Skin of body (tissue), 2 donors: ENCODE data around the gene COPB1. TPM values are rescaled to one million over a fixed set of nuclear protein-coding genes. Genes with fewer than 3 reads are reported as not detected.
"Not testable (repeated sequence)": the region's sequence is repeated elsewhere in the genome, so short reads cannot be mapped to it uniquely, and the experiment has no call there.

ENCODE experiments used
- DNase-seq: peaks from one replicate; lab custom pipeline; 2025; lab: John Stamatoyannopoulos, UW
- total RNA-seq: library from RNA; depleted of rRNA; stranded (reverse); fragments of >200 nt; gene quantifications from one replicate; pipeline ENCODE4 v1.2.3, GENCODE V29; 2014

The COPB1 gene, protein sequence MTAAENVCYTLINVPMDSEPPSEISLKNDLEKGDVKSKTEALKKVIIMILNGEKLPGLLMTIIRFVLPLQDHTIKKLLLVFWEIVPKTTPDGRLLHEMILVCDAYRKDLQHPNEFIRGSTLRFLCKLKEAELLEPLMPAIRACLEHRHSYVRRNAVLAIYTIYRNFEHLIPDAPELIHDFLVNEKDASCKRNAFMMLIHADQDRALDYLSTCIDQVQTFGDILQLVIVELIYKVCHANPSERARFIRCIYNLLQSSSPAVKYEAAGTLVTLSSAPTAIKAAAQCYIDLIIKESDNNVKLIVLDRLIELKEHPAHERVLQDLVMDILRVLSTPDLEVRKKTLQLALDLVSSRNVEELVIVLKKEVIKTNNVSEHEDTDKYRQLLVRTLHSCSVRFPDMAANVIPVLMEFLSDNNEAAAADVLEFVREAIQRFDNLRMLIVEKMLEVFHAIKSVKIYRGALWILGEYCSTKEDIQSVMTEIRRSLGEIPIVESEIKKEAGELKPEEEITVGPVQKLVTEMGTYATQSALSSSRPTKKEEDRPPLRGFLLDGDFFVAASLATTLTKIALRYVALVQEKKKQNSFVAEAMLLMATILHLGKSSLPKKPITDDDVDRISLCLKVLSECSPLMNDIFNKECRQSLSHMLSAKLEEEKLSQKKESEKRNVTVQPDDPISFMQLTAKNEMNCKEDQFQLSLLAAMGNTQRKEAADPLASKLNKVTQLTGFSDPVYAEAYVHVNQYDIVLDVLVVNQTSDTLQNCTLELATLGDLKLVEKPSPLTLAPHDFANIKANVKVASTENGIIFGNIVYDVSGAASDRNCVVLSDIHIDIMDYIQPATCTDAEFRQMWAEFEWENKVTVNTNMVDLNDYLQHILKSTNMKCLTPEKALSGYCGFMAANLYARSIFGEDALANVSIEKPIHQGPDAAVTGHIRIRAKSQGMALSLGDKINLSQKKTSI
- 147 TPM for total RNA-seq

DNA sequence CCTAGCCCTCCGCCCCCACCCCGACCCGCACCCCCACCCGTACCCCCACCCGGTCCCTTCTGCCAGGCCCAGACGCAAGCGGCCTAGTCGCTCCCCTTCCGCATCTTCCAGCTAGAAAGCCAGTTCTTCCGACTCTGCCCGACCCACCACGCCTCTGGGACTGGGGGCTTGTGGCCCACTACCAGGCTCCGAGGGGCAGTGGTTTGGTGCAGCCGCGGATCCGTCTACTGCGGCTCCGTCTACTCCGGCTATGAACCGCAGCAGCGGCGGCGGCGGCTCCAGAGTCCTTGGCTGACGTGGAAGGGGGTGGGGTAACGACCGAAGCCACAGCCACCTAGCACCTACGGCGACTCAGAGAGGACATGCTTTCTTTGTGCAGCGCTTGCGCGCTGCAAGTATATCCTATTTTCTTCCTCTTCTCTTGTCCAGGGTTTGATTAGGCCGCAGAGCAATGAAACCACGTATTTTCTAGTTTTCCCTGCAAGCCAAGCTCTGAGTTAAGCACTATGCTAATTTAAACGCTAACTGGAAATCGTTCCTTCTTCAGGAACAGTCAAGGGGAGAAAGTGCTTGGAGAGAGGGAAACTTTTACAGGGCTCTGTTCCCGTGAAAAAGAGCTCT is at the start of gene COPB1:
COPB1 (minus strand) TSS at position 252 of the 621 bp plus-strand sequence. CDS start 883 bp downstream, outside the sequence.
- DNase-seq, result peak; percentile 94

DNA sequence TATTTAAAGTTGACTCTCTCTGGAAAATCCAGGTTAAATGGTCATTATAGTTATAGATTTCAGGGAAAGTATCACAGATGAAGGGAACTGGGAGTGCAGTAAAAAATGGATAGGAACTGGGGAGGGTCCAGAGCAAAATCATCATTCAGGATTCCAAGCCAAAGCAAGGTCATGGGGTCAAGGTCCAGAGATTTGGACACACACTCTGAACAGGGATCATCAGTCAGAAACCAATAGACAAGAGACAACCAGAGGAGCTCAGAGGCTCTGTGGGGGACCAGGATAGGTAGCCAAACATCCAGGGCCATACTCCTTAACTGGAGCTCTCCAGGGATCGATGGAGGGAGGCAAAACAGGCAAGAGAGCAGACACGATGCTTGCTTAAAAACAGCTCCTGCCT is 47.8 kb upstream of the COPB1 start:
- DNase-seq, result no peak

DNA sequence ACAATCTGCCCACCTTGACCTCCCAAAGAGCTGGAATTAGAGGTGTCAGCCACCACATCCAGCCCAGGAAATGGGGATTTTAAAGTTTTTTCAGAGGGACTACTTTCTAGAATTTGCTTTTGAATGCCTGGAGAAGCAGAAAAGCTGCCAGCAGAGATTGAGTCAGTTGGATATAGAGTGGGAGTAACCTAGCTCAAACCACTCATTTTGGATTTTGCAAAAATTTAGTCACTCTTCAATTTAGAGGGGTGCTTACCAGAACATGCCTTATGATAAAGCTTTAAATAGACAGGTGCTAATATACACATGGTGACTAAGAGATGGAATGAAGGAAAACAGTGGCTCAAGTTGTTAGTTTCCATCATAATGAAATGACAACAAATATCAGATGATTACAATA is 47.1 kb upstream of the COPB1 start:
- DNase-seq, result no peak

DNA sequence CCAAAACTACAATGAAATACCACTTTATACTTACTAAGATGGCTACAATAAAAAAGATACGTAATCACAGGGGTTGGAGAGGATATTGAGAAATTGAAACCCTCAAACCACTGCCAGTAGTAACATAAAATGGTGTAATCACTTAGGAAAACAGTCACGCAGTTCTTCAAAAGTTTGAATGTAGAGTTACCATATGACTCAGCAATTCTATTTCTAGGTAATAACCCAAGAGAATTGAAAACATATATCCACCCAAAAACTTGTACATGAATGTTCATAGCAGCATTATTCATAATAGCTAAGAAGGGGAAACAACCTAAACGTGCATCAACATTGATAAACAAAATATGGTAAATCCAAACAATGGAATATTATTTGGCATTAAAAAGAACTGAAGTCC is 45.0 kb upstream of the COPB1 start:
- DNase-seq, result no peak

GRCh38 chr11:14543260-14543659 is 43.6 kb upstream of the COPB1 start:
- DNase-seq, result no peak

- DNase-seq, result no peak
These were observed 42.7 kb upstream of the COPB1 start for GRCh38 chr11:14542324-14542723.

DNA sequence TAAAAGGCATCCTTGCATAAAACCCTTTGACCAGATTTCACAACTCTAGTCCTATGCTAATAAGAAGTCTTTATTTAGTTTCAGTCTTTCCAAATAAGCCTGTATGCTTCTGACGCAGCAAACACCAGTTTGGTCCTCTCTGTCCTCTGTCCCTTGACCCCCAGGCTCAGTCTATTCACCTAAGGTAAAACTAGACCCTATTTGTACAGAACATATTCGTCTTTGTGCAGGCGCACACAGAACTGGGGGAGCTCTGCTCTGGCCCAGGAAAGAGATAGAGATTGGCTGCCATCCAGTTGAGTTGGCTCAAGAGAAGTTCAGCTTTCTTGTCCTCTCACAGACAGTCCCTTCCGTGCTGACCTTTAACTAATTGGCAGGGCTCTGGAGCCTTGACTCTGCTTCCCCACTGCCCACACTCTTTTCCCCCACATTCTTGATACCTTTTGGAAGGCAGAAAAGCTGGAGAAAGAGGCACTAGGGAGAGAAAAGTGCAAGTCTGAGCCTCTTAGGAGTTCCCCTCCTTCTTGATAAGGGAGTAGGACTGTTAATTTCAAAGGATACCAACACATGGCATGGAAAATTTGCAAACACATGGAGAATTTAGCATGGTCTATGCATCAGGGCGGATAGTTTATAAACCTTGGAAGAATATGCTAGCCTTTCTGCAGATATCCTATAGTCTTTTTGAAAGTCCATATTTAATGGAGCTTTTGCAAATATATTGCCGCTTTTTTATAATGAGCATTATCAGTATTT is 41.8 kb upstream of the COPB1 start:
- no peak for DNase-seq

GRCh38 chr11:14539982-14540421 is 40.4 kb upstream of the COPB1 start:
- no peak for DNase-seq

DNA sequence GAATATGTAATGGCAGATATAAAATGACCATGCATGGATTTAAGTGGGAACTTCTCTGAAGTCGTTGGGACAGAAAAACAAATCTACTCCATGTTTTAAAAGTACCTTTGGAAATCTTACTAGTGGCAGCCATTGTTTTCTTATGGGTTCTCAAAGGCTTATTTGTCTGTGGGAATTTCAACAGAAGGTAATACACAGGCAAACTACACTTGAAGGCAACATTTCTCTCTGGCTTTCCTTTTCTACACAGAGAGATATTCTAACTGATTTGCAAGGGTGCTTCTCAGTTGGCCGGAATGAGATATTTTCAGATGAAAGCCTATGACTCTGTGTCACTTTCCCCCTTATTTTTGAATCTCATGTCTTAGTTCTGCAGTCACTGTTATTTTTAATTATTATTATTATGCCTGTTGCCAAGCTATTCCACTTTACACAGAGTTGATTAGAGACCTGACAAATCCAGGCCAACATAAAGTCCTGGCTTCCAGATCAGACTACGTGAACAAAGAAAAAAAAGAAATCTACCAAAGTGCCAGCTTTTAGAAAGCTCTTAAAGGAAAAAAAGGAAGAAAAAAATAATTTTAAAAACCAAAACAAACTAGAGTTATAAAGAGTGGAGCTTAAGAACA is 39.4 kb upstream of the COPB1 start:
- no peak for DNase-seq

DNA sequence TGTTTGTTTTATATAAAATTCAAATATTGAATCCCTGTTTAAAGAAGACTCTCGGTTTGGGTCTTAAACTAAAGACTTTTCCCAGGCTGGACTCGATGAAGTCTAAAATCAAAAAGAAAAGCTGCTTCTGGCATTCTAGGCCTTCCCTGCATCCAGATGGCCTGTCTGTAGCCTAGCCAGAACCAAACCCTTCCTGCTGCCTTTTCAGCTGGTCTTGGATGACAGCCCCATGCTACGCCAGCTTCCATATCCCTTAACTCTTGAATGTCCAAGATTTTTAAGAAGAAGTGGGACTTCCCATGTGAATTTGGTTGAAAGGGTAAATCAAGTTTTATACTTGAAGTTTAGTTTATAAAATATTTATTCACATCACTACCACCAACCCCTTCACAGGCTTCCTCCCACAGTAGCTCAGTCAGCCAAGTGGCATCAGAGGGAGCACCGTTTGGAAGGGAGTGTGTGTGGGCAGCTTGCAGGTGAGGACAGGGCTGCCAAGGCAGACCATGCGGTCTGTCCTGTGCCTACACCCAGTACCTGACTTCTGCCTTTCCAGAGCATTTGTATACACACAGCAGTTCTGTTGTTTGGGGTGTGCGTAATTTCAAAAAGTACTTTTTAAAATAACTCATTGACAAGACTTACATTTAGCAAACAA is 38.8 kb upstream of the COPB1 start:
- no peak for DNase-seq

- no peak for DNase-seq
These were observed 37.6 kb upstream of the COPB1 start for GRCh38 chr11:14537134-14537599.

GRCh38 chr11:14535166-14535565 is 35.6 kb upstream of the COPB1 start:
- not testable (repeated sequence) for DNase-seq

DNA sequence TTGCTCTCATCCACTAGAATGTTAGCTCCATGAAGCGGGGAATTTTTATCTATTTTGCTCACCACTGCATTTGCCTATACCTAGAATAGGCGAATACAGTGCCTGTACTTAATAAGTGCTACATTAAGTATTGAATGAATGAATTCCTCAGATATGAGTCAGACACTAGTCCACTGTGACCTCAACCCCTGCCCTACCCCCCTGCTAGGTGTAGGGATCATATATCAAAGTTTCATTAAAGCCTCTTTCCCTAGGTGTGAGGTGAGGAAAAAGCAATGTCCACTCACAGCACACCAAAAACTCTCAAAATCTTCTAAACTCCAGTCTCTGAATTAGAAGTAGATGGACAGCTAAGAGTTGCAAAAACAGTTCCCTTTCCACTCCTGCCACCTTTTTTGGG is 30.3 kb upstream of the COPB1 start:
- DNase-seq, result no peak

GRCh38 chr11:14529321-14529720 is 29.7 kb upstream of the COPB1 start:
- DNase-seq, result no peak

- no peak for DNase-seq
These were observed 23.2 kb upstream of the COPB1 start for GRCh38 chr11:14522801-14523200.

GRCh38 chr11:14522245-14522644 is 22.6 kb upstream of the COPB1 start:
- no peak for DNase-seq

DNA sequence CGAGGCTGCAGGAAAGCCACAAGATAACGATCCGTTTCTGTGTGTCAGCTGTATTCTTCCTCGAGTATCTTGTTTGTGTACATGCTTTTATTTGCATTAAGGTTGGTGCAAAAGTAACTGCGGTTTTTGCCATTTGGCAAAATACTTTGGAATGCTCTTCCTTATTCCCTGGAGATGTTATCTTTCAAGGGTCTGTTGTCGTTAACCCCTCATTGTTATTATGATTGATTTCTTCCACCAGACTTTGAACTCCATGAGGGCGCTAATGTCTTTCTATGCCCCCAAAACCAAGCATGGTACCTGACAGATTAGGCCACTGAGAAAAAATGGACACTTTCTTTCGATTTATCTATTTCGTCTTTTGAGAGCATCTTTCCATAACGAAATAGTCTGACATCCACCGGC is 21.1 kb upstream of the COPB1 start:
- peak; percentile 87 for DNase-seq

DNA sequence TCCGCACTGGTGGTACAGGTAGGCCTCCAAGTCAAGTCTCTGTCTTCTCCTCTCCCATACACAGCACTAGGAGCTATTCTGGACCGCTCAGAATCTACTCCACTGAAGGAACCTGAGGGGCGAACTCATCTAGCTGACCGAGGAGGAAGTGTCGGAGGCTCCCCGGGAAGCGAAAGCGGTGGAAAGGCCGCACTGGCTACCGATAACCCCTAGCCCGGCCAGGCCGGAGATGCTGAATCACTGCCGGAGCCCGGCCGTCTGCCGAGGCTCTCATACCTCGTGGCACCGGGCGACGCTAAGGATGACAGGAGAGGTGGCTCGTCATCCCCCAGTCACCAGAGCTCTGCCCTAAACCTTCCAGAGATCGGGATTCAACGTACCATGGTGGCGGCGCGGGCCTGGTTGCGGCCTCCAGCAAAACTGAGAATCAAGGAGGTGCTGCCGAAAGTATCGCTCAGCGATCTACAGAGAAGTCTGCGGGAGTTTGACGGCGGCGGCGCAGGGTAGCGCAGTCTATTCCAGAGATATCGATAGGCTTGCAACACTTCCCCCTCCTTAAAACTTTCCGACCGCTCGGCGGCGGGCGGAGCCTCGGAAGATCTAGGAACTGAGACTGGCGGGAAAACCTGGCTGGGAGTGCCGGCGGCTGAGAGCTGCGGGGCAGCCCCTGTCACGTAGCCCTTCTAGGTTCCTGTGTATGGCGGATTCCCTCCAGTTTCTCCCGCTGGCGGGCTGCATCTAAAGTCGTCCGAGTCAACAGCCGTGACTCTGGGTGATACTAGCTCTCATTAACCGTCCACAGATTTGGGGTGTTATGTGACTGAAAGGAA is 20.5 kb upstream of the COPB1 start, which contains the start of gene PSMA1:
PSMA1 (minus strand) TSS at position 470 of the 830 bp plus-strand sequence; CDS start at position 383, 87 bp downstream.
- DNase-seq, result peak; percentile 96

- no peak for DNase-seq
These were observed 19.9 kb upstream of the COPB1 start for GRCh38 chr11:14519597-14519916.
